K562 (cell line): Measurements from ENCODE around the gene SLC38A10. TPM values are rescaled to one million over a fixed set of nuclear protein-coding genes. Genes with fewer than 3 reads are reported as not detected.

Experiments
- ATAC-seq: fragments of 200-7000 bp; cut with Tn5 transposase; 3 replicates; pipeline ENCODE4 v1.9.1; 2020; ENCODE audit warnings: moderate library complexity
- BruUV-seq: library from RNA; stranded (reverse); fragments of 400-500 nt; replicated peaks from 2 replicates; lab custom pipeline; 2021; lab: Mats Ljungman, UMichigan
- CTCF ChIA-PET: fragments of 300-600 bp; formaldehyde crosslinking; extraction: SDS; loops from one replicate; lab custom pipeline; 2021; ENCODE audit warnings: low intra/inter-chr PET ratio; lab: Yijun Ruan, JAX
- POLR2A ChIA-PET: fragments of 300-600, 350-650 bp; sonication (Branson Sonifier 250); formaldehyde crosslinking; extraction: SDS; loops from one replicate; lab custom pipeline; 2021; ENCODE audit warnings: antibody characterized with exemption, inconsistent platforms; lab: Yijun Ruan, JAX
- DNase-seq, 4 experiments: peaks; one replicate each; pipeline versions ENCODE4 v3.0.0 to v3.0.0-alpha.2; 2011 to 2018; ENCODE audit warnings: low spot score in 3 of 4, mixed read lengths in 3 of 4; ENCODE audit errors: extremely low read depth in 1 of 4
- FAIRE-seq: peaks from 2 replicates; lab custom pipeline; 2011; peaks lifted over from hg19 to GRCh38; lab: Jason Lieb, UNC
- H2AFZ ChIP-seq: 2 replicates; pipeline ENCODE4 v1.6.0; 2011; ENCODE audit warnings: low read depth, low read length, control low read depth, inconsistent platforms
- H3K27ac ChIP-seq: fragments of 200-600 bp; 3 replicates; pipeline ENCODE4 v1.8.0; 2011; ENCODE audit warnings: low read depth, mild to moderate bottlenecking, control low read depth, inconsistent platforms, low read length, moderate library complexity, mixed read lengths; ENCODE audit errors: extremely low read depth
- H3K27me3 ChIP-seq, 2 experiments: fragments of 300-600 bp in 1 of 2; 2 replicates in 1 of 2; 3 replicates in 1 of 2; pipeline versions ENCODE4 v1.6.0 to v1.8.0; 2011; ENCODE audit warnings: inconsistent platforms in 2 of 2, low read length in 2 of 2, mild to moderate bottlenecking in 1 of 2, mixed read lengths in 1 of 2, moderate library complexity in 1 of 2; ENCODE audit not compliant: control insufficient read depth in 2 of 2, insufficient read depth in 2 of 2
- H3K36me3 ChIP-seq: fragments of 300-600 bp; 3 replicates; pipeline ENCODE4 v1.8.0; 2011; ENCODE audit warnings: mild to moderate bottlenecking, low read length, inconsistent platforms; ENCODE audit not compliant: control insufficient read depth, insufficient read depth
- H3K4me1 ChIP-seq, 2 experiments: fragments of 200-600 bp in 1 of 2; replicated peaks in 1 of 2; 2 replicates in 1 of 2; 3 replicates in 1 of 2; pipeline versions ENCODE4 v1.5.1 to v1.8.0; 2011; ENCODE audit warnings: inconsistent platforms in 2 of 2, low read length in 2 of 2, mild to moderate bottlenecking in 1 of 2, mixed read lengths in 1 of 2, moderate library complexity in 1 of 2; ENCODE audit not compliant: control insufficient read depth in 2 of 2, insufficient read depth in 2 of 2
- H3K4me2 ChIP-seq: 2 replicates; pipeline ENCODE4 v1.6.1; 2011; ENCODE audit warnings: low read length, control low read depth, inconsistent platforms, mixed read lengths; ENCODE audit not compliant: insufficient read depth
- H3K4me3 ChIP-seq: fragments of 200-600 bp; sonication (generic), shearing (Covaris generic); 2 replicates; pipeline ENCODE4 v1.5.1; 2016; ENCODE audit warnings: control low read depth, inconsistent platforms
- H3K79me2 ChIP-seq: fragments of 200-600 bp; 3 replicates; pipeline ENCODE4 v1.8.0; 2011; ENCODE audit warnings: low read length, inconsistent platforms; ENCODE audit not compliant: control insufficient read depth, insufficient read depth
- H3K9ac ChIP-seq, 2 experiments: 2 replicates each; pipeline versions ENCODE4 v1.6.0 to v1.6.1; 2011; ENCODE audit warnings: low read depth in 2 of 2, low read length in 2 of 2, control low read depth in 1 of 2, inconsistent platforms in 1 of 2, mild to moderate bottlenecking in 1 of 2, mixed read lengths in 1 of 2; ENCODE audit not compliant: insufficient read depth in 1 of 2
- H3K9me1 ChIP-seq: one replicate; pipeline ENCODE4 v1.6.0; 2011; ENCODE audit warnings: inconsistent platforms, mild to moderate bottlenecking, low read length, moderate library complexity; ENCODE audit not compliant: control insufficient read depth, insufficient read depth
- H3K9me3 ChIP-seq: replicated peaks from 2 replicates; pipeline ENCODE4 v1.5.1; 2011; ENCODE audit warnings: low read depth, low read length, inconsistent platforms; ENCODE audit not compliant: control insufficient read depth, insufficient read depth
- H4K20me1 ChIP-seq: replicated peaks from 2 replicates; pipeline ENCODE4 v1.6.1; 2011; ENCODE audit warnings: low read length, inconsistent platforms, mixed read lengths; ENCODE audit not compliant: control insufficient read depth, insufficient read depth
- NONO ChIP-seq, 2 experiments: fragments of 200-400 bp in 1 of 2; fragments of 450-650 bp in 1 of 2; formaldehyde crosslinking in 1 of 2; IDR thresholded peaks; 2 replicates each; pipeline ENCODE4 v1.6.1; 2017; ENCODE audit warnings: low read depth in 2 of 2, mild to moderate bottlenecking in 2 of 2, moderate library complexity in 2 of 2, low read length in 1 of 2
- SETDB1 ChIP-seq: IDR thresholded peaks from one replicate; pipeline ENCODE4 v1.6.1; 2012; ENCODE audit warnings: low read length, control low read depth, inconsistent platforms
- TGIF2 ChIP-seq: sonication (generic); formaldehyde crosslinking; IDR thresholded peaks from 2 replicates; pipeline ENCODE4 v1.8.1; 2022; ENCODE audit warnings: mild to moderate bottlenecking, missing genetic modification reagents, moderate library complexity
- ZNF133 ChIP-seq: fragments of 250-450 bp; sonication (Bioruptor Pico); IDR thresholded peaks from 2 replicates; pipeline ENCODE4 v1.4.0; 2020; ENCODE audit warnings: mild to moderate bottlenecking
- WGBS: fragments of 100-300 bp; shearing (Covaris generic); methylation state at CpG from one replicate; pipeline ENCODE4 v1.1.6; 2016; ENCODE audit warnings: low coverage, mixed read lengths; ENCODE audit not compliant: insufficient coverage; ENCODE audit errors: missing lambda C conversion rate; 5-methylcytosine and 5-hydroxymethylcytosine counted together
- in situ Hi-C: fragments of 300-500 bp; cut with MboI; formaldehyde crosslinking; loops from 4 replicates; pipeline ENCODE4 v1.15.0; 2018; ENCODE audit warnings: inconsistent platforms, mixed read lengths
- intact Hi-C: fragments of 100-400 bp; cut with micrococcal nuclease; formaldehyde crosslinking; loops from 2 replicates; pipeline ENCODE4 v1.14.2; 2022
- polyA plus RNA-seq, 8 experiments: library from polyadenylated mRNA; depleted of rRNA in 4 of 8; stranded (reverse) in 5 of 8; unstranded in 3 of 8; fragments of >200 nt; fragmentation: Nextera tagmentation in 2 of 8; fragmentation: Illumina TruSeq in 1 of 8; extraction: Ambion mirVana in 2 of 8; extraction: Trizol in 1 of 8; gene quantifications; 2 replicates each; pipeline versions ENCODE4 v1.2.1 to v1.2.3, GENCODE V29; 2011 to 2014; ENCODE audit warnings: inconsistent platforms in 1 of 8, missing spikeins in 1 of 8
- total RNA-seq, 7 experiments: library from RNA; depleted of rRNA in 6 of 7; stranded (reverse); fragments of >200 nt in 6 of 7; fragmentation: Illumina TruSeq in 2 of 7; extraction: Trizol in 2 of 7; gene quantifications; 2 replicates each; pipeline versions ENCODE4 v1.2.1 to v1.2.3, GENCODE V29; 2011 to 2021; ENCODE audit warnings: low replicate concordance in 1 of 7
- TF ChIP-seq, protein P1 (sequence below): fragments of 450-650 bp; IDR thresholded peaks from 2 replicates; pipeline ENCODE4 v1.6.1; 2016; ENCODE audit warnings: low read depth
- TF ChIP-seq, protein P2 (sequence below): fragments of 450-650 bp; IDR thresholded peaks from one replicate; pipeline ENCODE4 v1.6.1; 2018; ENCODE audit warnings: mild to moderate bottlenecking, moderate library complexity; ENCODE audit not compliant: partially characterized antibody

SLC38A10 gene
- total and polyA plus RNA-seq, 9 of the 15 experiments (the other 6 are each of a cell fraction or from before 2014, with no cell fraction given): 0.45 to 54.2 (median 13.8) TPM

DNA sequence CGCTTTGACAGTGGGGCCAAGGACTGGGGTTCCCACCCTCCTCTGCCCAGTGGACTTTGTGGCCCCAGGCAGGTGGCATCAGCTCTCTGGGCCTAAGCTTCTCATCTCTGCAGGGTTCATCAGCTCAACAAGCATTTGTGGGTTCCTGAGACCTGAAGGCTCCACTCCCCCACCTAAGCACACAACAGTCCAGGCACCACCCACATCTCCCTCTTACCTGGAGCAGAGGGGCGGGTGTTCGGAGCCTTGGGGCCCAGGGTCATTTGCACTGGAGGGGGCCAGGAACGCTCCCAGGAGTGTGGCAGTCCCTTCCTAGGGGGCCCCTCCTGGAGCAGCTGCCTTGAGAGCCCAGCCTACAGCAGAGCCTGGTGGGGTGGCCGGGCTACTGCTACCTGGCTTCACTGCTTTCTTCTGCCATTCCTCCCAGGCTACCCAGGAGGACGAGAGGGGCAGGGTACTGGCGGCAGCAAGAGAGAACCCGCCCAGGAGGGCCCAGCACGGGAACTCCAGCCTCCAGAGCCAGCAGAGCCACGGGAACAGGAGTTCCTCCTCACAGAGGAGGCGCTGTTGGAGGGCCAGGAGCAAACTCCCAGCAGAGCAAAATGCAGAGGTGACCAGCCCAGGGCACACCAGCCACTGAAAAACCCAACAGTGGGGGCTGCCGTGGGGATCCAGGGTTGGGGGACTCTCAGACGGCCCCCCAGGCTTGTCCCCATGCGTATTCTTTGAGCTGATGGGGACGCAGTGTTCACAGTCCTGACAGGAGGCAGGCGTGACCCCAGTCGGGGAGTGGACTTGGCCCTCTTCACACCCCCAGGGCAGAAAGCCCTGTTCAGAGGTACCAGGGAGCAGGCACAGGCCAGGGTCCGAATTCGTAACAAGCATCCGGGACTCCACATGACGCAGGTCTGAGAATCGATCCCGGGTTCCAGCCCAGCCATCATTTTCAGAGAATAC is 35.1 kb upstream of the SLC38A10 start (continued):
- TF ChIP-seq ZNF133 (CRISPR knock-in tag): 0 out of 2 replicates have a peak, but pooled peaks have one; percentile 26
- TF ChIP-seq, all 486 proteins: peak for 5

- CTCF ChIA-PET: no interaction called here
- intact Hi-C loops: no loop called here
- Histone ChIP-seq H3K27ac (no peak overlapping the region), H2AFZ (peak overlapping the region; percentile 20; the same call in 1 of the 2 replicates), H3K4me3 (no peak overlapping the region), H3K79me2 (no peaks in the 10 kb centered on the region), H3K4me2 (no peak overlapping the region), H3K9ac (peak overlapping the region in 1 of 2 experiments; percentile 79; a peak in 3 of 4 replicates), H3K9me3 (no peaks in the 10 kb centered on the region), H3K4me1 (peaks cover 11 to 72% of the 10 kb centered on the region in 2 experiments), H3K36me3 (no peaks in the 10 kb centered on the region), H3K9me1 (no peaks in the 10 kb centered on the region), H4K20me1 (no peaks in the 10 kb centered on the region), H3K27me3 (peaks cover 6 to 16% of the 10 kb centered on the region in 2 experiments; a peak in 3 of 5 replicates)
- FAIRE-seq: no peak
- in situ Hi-C loops: no loop called here
- whole genome bisulfite sequencing: 52% methylated on average over 21 of the region's 28 CpGs
- no TSS peak for BruUV-seq
- POLR2A ChIA-PET: interaction anchor here (0.6 to 1.2 kb wide), 2 partner anchors 54 to 62 kb away, joined by 4 read pairs; no protein-coding TSS in a partner anchor
- peak; percentile 38 for ATAC-seq
- DNase-seq: peak; percentile 58 to 66 (median 63)
- TF ChIP-seq NONO (IDR thresholded peaks at IDR 0.05; ENCODE audit: low read depth in 2 of 2, low read length in 1 of 2): no peak
- TF ChIP-seq, protein P1, sequence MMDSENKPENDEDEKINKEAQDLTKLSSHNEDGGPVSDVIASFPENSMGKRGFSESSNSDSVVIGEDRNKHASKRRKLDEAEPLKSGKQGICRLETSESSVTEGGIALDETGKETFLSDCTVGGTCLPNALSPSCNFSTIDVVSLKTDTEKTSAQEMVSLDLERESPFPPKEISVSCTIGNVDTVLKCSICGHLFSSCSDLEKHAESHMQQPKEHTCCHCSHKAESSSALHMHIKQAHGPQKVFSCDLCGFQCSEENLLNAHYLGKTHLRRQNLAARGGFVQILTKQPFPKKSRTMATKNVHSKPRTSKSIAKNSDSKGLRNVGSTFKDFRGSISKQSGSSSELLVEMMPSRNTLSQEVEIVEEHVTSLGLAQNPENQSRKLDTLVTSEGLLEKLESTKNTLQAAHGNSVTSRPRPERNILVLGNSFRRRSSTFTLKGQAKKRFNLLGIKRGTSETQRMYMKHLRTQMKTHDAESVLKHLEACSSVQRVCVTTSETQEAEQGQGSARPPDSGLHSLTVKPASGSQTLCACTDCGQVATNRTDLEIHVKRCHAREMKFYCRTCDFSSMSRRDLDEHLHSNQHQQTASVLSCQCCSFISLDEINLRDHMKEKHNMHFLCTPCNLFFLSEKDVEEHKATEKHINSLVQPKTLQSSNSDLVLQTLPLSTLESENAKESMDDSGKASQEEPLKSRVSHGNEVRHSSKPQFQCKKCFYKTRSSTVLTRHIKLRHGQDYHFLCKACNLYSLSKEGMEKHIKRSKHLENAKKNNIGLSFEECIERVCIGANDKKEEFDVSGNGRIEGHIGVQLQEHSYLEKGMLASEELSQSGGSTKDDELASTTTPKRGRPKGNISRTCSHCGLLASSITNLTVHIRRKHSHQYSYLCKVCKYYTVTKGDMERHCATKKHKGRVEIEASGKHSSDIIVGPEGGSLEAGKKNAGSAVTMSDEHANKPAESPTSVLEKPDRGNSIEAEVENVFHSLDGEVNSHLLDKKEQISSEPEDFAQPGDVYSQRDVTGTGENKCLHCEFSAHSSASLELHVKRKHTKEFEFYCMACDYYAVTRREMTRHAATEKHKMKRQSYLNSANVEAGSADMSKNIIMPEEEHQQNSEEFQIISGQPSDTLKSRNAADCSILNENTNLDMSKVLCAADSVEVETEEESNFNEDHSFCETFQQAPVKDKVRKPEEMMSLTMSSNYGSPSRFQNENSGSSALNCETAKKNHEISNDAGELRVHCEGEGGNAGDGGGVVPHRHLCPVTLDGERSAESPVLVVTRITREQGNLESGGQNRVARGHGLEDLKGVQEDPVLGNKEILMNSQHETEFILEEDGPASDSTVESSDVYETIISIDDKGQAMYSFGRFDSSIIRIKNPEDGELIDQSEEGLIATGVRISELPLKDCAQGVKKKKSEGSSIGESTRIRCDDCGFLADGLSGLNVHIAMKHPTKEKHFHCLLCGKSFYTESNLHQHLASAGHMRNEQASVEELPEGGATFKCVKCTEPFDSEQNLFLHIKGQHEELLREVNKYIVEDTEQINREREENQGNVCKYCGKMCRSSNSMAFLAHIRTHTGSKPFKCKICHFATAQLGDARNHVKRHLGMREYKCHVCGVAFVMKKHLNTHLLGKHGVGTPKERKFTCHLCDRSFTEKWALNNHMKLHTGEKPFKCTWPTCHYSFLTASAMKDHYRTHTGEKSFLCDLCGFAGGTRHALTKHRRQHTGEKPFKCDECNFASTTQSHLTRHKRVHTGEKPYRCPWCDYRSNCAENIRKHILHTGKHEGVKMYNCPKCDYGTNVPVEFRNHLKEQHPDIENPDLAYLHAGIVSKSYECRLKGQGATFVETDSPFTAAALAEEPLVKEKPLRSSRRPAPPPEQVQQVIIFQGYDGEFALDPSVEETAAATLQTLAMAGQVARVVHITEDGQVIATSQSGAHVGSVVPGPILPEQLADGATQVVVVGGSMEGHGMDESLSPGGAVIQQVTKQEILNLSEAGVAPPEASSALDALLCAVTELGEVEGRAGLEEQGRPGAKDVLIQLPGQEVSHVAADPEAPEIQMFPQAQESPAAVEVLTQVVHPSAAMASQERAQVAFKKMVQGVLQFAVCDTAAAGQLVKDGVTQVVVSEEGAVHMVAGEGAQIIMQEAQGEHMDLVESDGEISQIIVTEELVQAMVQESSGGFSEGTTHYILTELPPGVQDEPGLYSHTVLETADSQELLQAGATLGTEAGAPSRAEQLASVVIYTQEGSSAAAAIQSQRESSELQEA: no peak
- TF ChIP-seq, protein P2, sequence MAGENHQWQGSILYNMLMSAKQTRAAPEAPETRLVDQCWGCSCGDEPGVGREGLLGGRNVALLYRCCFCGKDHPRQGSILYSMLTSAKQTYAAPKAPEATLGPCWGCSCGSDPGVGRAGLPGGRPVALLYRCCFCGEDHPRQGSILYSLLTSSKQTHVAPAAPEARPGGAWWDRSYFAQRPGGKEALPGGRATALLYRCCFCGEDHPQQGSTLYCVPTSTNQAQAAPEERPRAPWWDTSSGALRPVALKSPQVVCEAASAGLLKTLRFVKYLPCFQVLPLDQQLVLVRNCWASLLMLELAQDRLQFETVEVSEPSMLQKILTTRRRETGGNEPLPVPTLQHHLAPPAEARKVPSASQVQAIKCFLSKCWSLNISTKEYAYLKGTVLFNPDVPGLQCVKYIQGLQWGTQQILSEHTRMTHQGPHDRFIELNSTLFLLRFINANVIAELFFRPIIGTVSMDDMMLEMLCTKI: no peak
- TF ChIP-seq TGIF2 (CRISPR knock-in tag): no peak
- no peak for TF ChIP-seq SETDB1
Observed at GRCh38 chr17:81328978-81329926, 34.1 kb upstream of the SLC38A10 start.
